Transverse colon (tissue), 4 donors: ENCODE measurements around the gene FGF3. TPM values are rescaled to one million over a fixed set of nuclear protein-coding genes. Genes with fewer than 3 reads are reported as not detected.

Experiments
- DNase-seq: peaks from one replicate; pipeline ENCODE4 v3.0.0-alpha.2; 2019
- H3K27ac ChIP-seq, 4 donors: fragments of 200-600 bp; sonication (generic); 2 replicates each; pipeline ENCODE4 v1.5.1; 2016 to 2018; ENCODE audit warnings: inconsistent platforms in 4 of 4
- H3K27me3 ChIP-seq: fragments of 200-600 bp; sonication (generic); 2 replicates; pipeline ENCODE4 v1.5.1; 2017; ENCODE audit warnings: inconsistent platforms
- H3K36me3 ChIP-seq, 4 donors: fragments of 200-600 bp; sonication (generic); 2 replicates each; pipeline ENCODE4 v1.5.1; 2017 to 2019; ENCODE audit warnings: inconsistent platforms in 4 of 4
- H3K4me1 ChIP-seq, 4 donors: fragments of 200-600 bp; sonication (generic); 2 replicates each; pipeline ENCODE4 v1.5.1; 2017 to 2020; ENCODE audit warnings: inconsistent platforms in 4 of 4
- H3K4me3 ChIP-seq, 4 donors: fragments of 200-600 bp; sonication (generic); 1 replicate in 1 of 4; 2 replicates in 3 of 4; pipeline versions ENCODE4 v1.5.1 to v1.6.1; 2017 to 2019; ENCODE audit warnings: inconsistent platforms in 4 of 4
- H3K9me3 ChIP-seq, 2 donors: fragments of 200-600 bp; sonication (generic); 2 replicates each; pipeline ENCODE4 v1.5.1; 2017 to 2019; ENCODE audit warnings: inconsistent platforms in 2 of 2
- CTCF ChIP-seq, 5 experiments: fragments of 200-600 bp in 3 of 5; fragments of 450-650 bp in 2 of 5; sonication (generic) in 3 of 5; IDR thresholded peaks; 1 replicate in 2 of 5; 2 replicates in 3 of 5; pipeline ENCODE4 v1.5.1; 2016 to 2017; ENCODE audit warnings: antibody characterized with exemption in 5 of 5, inconsistent platforms in 3 of 5, mild to moderate bottlenecking in 2 of 5, moderate library complexity in 1 of 5
- EP300 ChIP-seq: sonication (generic); formaldehyde crosslinking; IDR thresholded peaks from one replicate; pipeline ENCODE4 v1.6.1; 2017; ENCODE audit warnings: antibody characterized with exemption, low read depth
- POLR2A ChIP-seq: fragments of 450-650 bp; IDR thresholded peaks from one replicate; pipeline ENCODE4 v1.6.1; 2016; ENCODE audit warnings: antibody characterized with exemption, mild to moderate bottlenecking, moderate library complexity
- POLR2AphosphoS5 ChIP-seq, 3 donors: sonication (generic); formaldehyde crosslinking; IDR thresholded peaks; one replicate each; pipeline ENCODE4 v1.6.1; 2016; ENCODE audit warnings: antibody characterized with exemption in 3 of 3
- WGBS, 2 donors: methylation state at CpG; one replicate each; pipeline ENCODE4 v1.1.5; 2018; ENCODE audit warnings: low coverage in 1 of 2; 5-methylcytosine and 5-hydroxymethylcytosine counted together
- in situ Hi-C, 4 donors: fragments of 200-750 bp; cut with MboI; loops; one replicate each; pipeline versions ENCODE4 v1.15.0 to v1.15.1; 2017; ENCODE audit warnings: low sequenced_read_pairs in 3 of 4, low pct_ligation_motif_present in 1 of 4, low pct_unique_long_range_greater_than_20kb in 1 of 4
- intact Hi-C: fragments of 100-400 bp; cut with DNase I; formaldehyde crosslinking; loops from one replicate; pipeline ENCODE4 v1.15.1; 2023; ENCODE audit warnings: low total_unique reads
- total RNA-seq, 4 donors: library from RNA; depleted of rRNA; stranded (reverse); fragments of >200 nt; gene quantifications; one replicate each; pipeline ENCODE4 v1.1.0, GENCODE V29; 2016

FGF3 gene
- total RNA-seq, 4 donors from 2014 or later = not detected

- no peak overlapping the region for H3K4me3 ChIP-seq
- TF ChIP-seq EP300 (no peak), POLR2A (no peak), POLR2AphosphoS5 (IDR thresholded peaks at IDR 0.05) (no peak), CTCF (IDR thresholded peaks at IDR 0.05) (no peak)
- no peak for DNase-seq
- no peak overlapping the region for H3K27ac ChIP-seq
- no peaks in the 10 kb centered on the region for H3K36me3 ChIP-seq
- intact Hi-C loops = no loop called here
- H3K4me1 ChIP-seq = peaks cover 0 to 10% (median 4%) of the 10 kb centered on the region in 4 donors
- 85% methylated on average over 11 of the region's 17 CpGs; no CpG with 5 or more reads in 1 of the 2 donors for WGBS, 2 donors
- in situ Hi-C loops = no loop called here
- no peaks in the 10 kb centered on the region for H3K9me3 ChIP-seq
- peaks cover 73% of the 10 kb centered on the region for H3K27me3 ChIP-seq
Measured at GRCh38 chr11:69821511-69822040, 2.4 kb upstream of the FGF3 start.

GRCh38 chr11:69820441-69820840, 1.2 kb upstream of the FGF3 start:
- Histone ChIP-seq H3K4me1 (peaks cover 0 to 10% (median 4%) of the 10 kb centered on the region in 4 donors), H3K9me3 (no peaks in the 10 kb centered on the region), H3K27me3 (peaks cover 80% of the 10 kb centered on the region), H3K4me3 (no peak overlapping the region), H3K27ac (no peak overlapping the region), H3K36me3 (no peaks in the 10 kb centered on the region)
- in situ Hi-C loops = no loop called here
- TF ChIP-seq CTCF (IDR thresholded peaks at IDR 0.05) (no peak), EP300 (no peak), POLR2AphosphoS5 (IDR thresholded peaks at IDR 0.05) (no peak), POLR2A (no peak)
- no peak for DNase-seq
- intact Hi-C loops = no loop called here
- 80% methylated on average over 1 of the region's 5 CpGs; no CpG with 5 or more reads in 1 of the 2 donors for WGBS, 2 donors

- H3K4me1 ChIP-seq = peaks cover 0 to 8% (median 4%) of the 10 kb centered on the region in 4 donors
- H3K36me3 ChIP-seq = no peaks in the 10 kb centered on the region
- no peaks in the 10 kb centered on the region for H3K9me3 ChIP-seq
- in situ Hi-C loops (no loop called here), intact Hi-C loops (no loop called here)
- no peak overlapping the region for H3K27ac ChIP-seq
- no peak for DNase-seq
- TF ChIP-seq POLR2A (no peak), POLR2AphosphoS5 (IDR thresholded peaks at IDR 0.05) (no peak), EP300 (no peak), CTCF (IDR thresholded peaks at IDR 0.05) (no peak)
- peaks cover 83% of the 10 kb centered on the region for H3K27me3 ChIP-seq
- no peak overlapping the region for H3K4me3 ChIP-seq
- WGBS, 2 donors = 18% methylated on average over 39 of the region's 40 CpGs; no CpG with 5 or more reads in 1 of the 2 donors
Measured at GRCh38 chr11:69819541-69820070, 390 bp upstream of the FGF3 start.

GRCh38 chr11:69818231-69818602, 999 bp downstream of the FGF3 start:
- Histone ChIP-seq H3K4me3 (no peak overlapping the region), H3K9me3 (no peaks in the 10 kb centered on the region), H3K27ac (no peak overlapping the region), H3K27me3 (peaks cover 89% of the 10 kb centered on the region), H3K36me3 (no peaks in the 10 kb centered on the region), H3K4me1 (peaks cover 0 to 8% (median 4%) of the 10 kb centered on the region in 4 donors)
- 5% methylated on average over 31 of the region's 31 CpGs; no CpG with 5 or more reads in 1 of the 2 donors for WGBS, 2 donors
- TF ChIP-seq EP300 (no peak), POLR2AphosphoS5 (IDR thresholded peaks at IDR 0.05) (no peak), CTCF (IDR thresholded peaks at IDR 0.05) (no peak), POLR2A (no peak)
- in situ Hi-C loops (no loop called here), intact Hi-C loops (no loop called here)
- DNase-seq = no peak
